GM18505 (cell line): ENCODE measurements around the gene PATE3.

ENCODE experiments used
- ATAC-seq: cut with Tn5 transposase; IDR thresholded peaks from one replicate; pipeline ENCODE4 v1.9.1; 2021; ENCODE audit not compliant: unreplicated experiment
- POLR2A ChIP-seq: IDR thresholded peaks from 4 replicates; pipeline ENCODE4 v1.6.1; 2011; ENCODE audit warnings: borderline replicate concordance; ENCODE audit not compliant: insufficient read depth, insufficient read length; ENCODE audit errors: extremely low read depth

The PATE3 gene

GRCh38 chr11:125787827-125788226 is at the start of gene PATE3:
Gene PATE3, plus strand, starts transcription at chr11:125788127. Its CDS starts 25 bp downstream, at chr11:125788152.
- TF ChIP-seq POLR2A: no peak
- ATAC-seq: no peak

- TF ChIP-seq POLR2A: no peak
Measured at GRCh38 chr11:125740617-125741016, 47.3 kb upstream of the PATE3 start.

GRCh38 chr11:125743681-125744080 is 44.2 kb upstream of the PATE3 start:
- ATAC-seq: no peak
- TF ChIP-seq POLR2A: no peak

More at GRCh38 chr11:125740617-125741016, 47.3 kb upstream of the PATE3 start:
- no peak for ATAC-seq

- no peak for TF ChIP-seq POLR2A
- ATAC-seq: no peak
Measured at GRCh38 chr11:125745979-125746378, 41.9 kb upstream of the PATE3 start, which contains the start of gene PATE1. Gene PATE1, plus strand, starts transcription at chr11:125746279. Its CDS starts 26 bp downstream, at chr11:125746305.

GRCh38 chr11:125750629-125751028 is 37.3 kb upstream of the PATE3 start:
- TF ChIP-seq POLR2A: no peak

GRCh38 chr11:125756050-125756449 is 31.9 kb upstream of the PATE3 start:
- ATAC-seq: no peak
- no peak for TF ChIP-seq POLR2A

More at GRCh38 chr11:125750629-125751028, 37.3 kb upstream of the PATE3 start:
- no peak for ATAC-seq

GRCh38 chr11:125762445-125762844 is 25.5 kb upstream of the PATE3 start:
- ATAC-seq: no peak

GRCh38 chr11:125763483-125763882 is 24.4 kb upstream of the PATE3 start:
- ATAC-seq: no peak
- TF ChIP-seq POLR2A: no peak

More at GRCh38 chr11:125762445-125762844, 25.5 kb upstream of the PATE3 start:
- no peak for TF ChIP-seq POLR2A

- ATAC-seq: no peak
- TF ChIP-seq POLR2A: no peak
Measured at GRCh38 chr11:125766251-125766650, 21.7 kb upstream of the PATE3 start.

- no peak for TF ChIP-seq POLR2A
- ATAC-seq: no peak
Measured at GRCh38 chr11:125768336-125769046, 19.4 kb upstream of the PATE3 start.

- no peak for TF ChIP-seq POLR2A
- ATAC-seq: no peak
Measured at GRCh38 chr11:125770583-125770982, 17.3 kb upstream of the PATE3 start.

GRCh38 chr11:125772834-125773505 is 15.0 kb upstream of the PATE3 start:
- no peak for TF ChIP-seq POLR2A
- no peak for ATAC-seq

- no peak for ATAC-seq
- TF ChIP-seq POLR2A: no peak
Measured at GRCh38 chr11:125773516-125773915, 14.4 kb upstream of the PATE3 start.

GRCh38 chr11:125777309-125777708 is 10.6 kb upstream of the PATE3 start:
- ATAC-seq: no peak
- no peak for TF ChIP-seq POLR2A
